Inflammatory macrophage (primary cell): ENCODE measurements around the gene ILDR2.
A peak's percentile ranks its signal among the peaks of the same experiment; 100 is the strongest.
"Not testable (repeated sequence)": the region's sequence is repeated elsewhere in the genome, so short reads cannot be mapped to it uniquely, and the experiment has no call there.

ENCODE experiments used
- DNase-seq, 2 donors: peaks; one replicate each; pipeline ENCODE4 v3.0.0-alpha.2; 2020 to 2022

The ILDR2 gene

GRCh38 chr1:166884040-166884642, 91.2 kb downstream of the ILDR2 start:
- DNase-seq: peak; percentile 43 to 56

- DNase-seq: no peak
Observed at GRCh38 chr1:166882893-166883292, 92.4 kb downstream of the ILDR2 start.

- not testable (repeated sequence) for DNase-seq
Observed at GRCh38 chr1:166878173-166878917, 97.0 kb downstream of the ILDR2 start.

GRCh38 chr1:166876540-166876838, 98.9 kb downstream of the ILDR2 start:
- no peak for DNase-seq

- peak; percentile 95 to 97 for DNase-seq
Observed at GRCh38 chr1:166875734-166876539, 99.4 kb downstream of the ILDR2 start, which contains the start of gene TADA1. TSS of gene TADA1 (minus strand) at chr1:166876264. CDS start at chr1:166876233, 31 bp downstream.

GRCh38 chr1:166875302-166875733, 100.0 kb downstream of the ILDR2 start:
- no peak for DNase-seq

- no peak for DNase-seq
Observed at GRCh38 chr1:166874464-166874863, 100.9 kb downstream of the ILDR2 start.

GRCh38 chr1:166870584-166870983, 104.8 kb downstream of the ILDR2 start:
- no peak for DNase-seq

- DNase-seq: no peak
Observed at GRCh38 chr1:166869318-166870099, 105.8 kb downstream of the ILDR2 start.

GRCh38 chr1:166868639-166869038, 106.7 kb downstream of the ILDR2 start:
- no peak for DNase-seq

- no peak for DNase-seq
Observed at GRCh38 chr1:166865926-166866325, 109.4 kb downstream of the ILDR2 start.

GRCh38 chr1:166859597-166859996, 115.7 kb downstream of the ILDR2 start:
- DNase-seq: no peak

GRCh38 chr1:166858726-166859419, 116.5 kb downstream of the ILDR2 start:
- DNase-seq: no peak
